Upper lobe of left lung (tissue), 4 donors: Measurements from ENCODE around the gene ST3GAL3.

Experiments used
- CTCF ChIP-seq, 6 experiments: fragments of 450-650 bp in 4 of 6; fragments of 200-600 bp in 2 of 6; sonication (generic) in 2 of 6; IDR thresholded peaks; one replicate each; pipeline ENCODE4 v1.5.1; 2016 to 2019; ENCODE audit warnings: antibody characterized with exemption in 6 of 6
- EP300 ChIP-seq, 4 donors: sonication (generic); formaldehyde crosslinking; IDR thresholded peaks; one replicate each; pipeline ENCODE4 v1.5.1; 2017; ENCODE audit warnings: antibody characterized with exemption in 4 of 4, control low read depth in 2 of 4
- POLR2A ChIP-seq, 4 donors: fragments of 450-650 bp; IDR thresholded peaks; one replicate each; pipeline ENCODE4 v1.5.1; 2016 to 2017; ENCODE audit warnings: antibody characterized with exemption in 4 of 4, mild to moderate bottlenecking in 2 of 4
- POLR2AphosphoS5 ChIP-seq, 2 donors: sonication (generic); formaldehyde crosslinking; IDR thresholded peaks; one replicate each; pipeline ENCODE4 v1.5.1; 2017; ENCODE audit warnings: antibody characterized with exemption in 2 of 2

- TF ChIP-seq CTCF (IDR thresholded peaks at IDR 0.05) (no peak), POLR2A (IDR thresholded peaks at IDR 0.05) (no peak), POLR2AphosphoS5 (IDR thresholded peaks at IDR 0.05) (no peak), EP300 (IDR thresholded peaks at IDR 0.05) (no peak)
These were observed 224.7 kb downstream of the ST3GAL3 start for GRCh38 chr1:43931711-43932660.
